Rectal smooth muscle tissue (tissue), 1 donor: Measurements from ENCODE around the gene CAMTA1.

Experiments
- H3K27ac ChIP-seq: one replicate; pipeline ENCODE4 v1.7.0; 2013; ENCODE audit warnings: low read depth, low read length, inconsistent platforms
- H3K27me3 ChIP-seq: one replicate; pipeline ENCODE4 v1.7.0; 2013; ENCODE audit warnings: low read length; ENCODE audit not compliant: control insufficient read depth, insufficient read depth
- H3K36me3 ChIP-seq: one replicate; pipeline ENCODE4 v1.7.0; 2013; ENCODE audit warnings: low read length; ENCODE audit not compliant: control insufficient read depth, insufficient read depth
- H3K4me1 ChIP-seq: one replicate; pipeline ENCODE4 v1.7.0; 2013; ENCODE audit warnings: low read length; ENCODE audit not compliant: control insufficient read depth, insufficient read depth
- H3K4me3 ChIP-seq: one replicate; pipeline ENCODE4 v1.7.0; 2013; ENCODE audit warnings: low read length
- H3K9ac ChIP-seq: one replicate; pipeline ENCODE4 v1.7.0; 2013; ENCODE audit warnings: low read length

Gene CAMTA1

DNA sequence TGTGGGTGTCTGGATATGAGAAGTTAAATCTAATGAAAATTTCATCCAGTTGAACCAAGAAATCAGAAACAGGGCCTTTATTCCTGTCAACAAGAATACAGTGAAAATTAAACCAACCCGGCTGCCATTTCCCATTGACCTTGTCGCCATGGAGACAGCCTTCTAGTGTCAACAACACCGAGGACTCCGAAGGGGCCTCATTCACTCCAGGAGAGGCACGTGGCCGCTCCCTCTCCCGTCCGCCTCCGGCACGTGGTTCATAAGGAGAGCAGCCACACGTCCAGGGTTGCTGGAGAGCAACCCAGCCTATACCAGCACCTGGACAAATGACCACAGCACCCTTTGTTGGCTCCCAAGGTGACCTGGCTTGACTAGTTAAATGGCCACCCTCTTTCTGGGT lies 865.5 kb downstream of the CAMTA1 start:
- Histone ChIP-seq H3K9ac (no peak overlapping the region), H3K27ac (no peak overlapping the region), H3K4me1 (peaks cover 2% of the 10 kb centered on the region), H3K36me3 (no peaks in the 10 kb centered on the region), H3K27me3 (peaks cover 2% of the 10 kb centered on the region), H3K4me3 (no peak overlapping the region)

DNA sequence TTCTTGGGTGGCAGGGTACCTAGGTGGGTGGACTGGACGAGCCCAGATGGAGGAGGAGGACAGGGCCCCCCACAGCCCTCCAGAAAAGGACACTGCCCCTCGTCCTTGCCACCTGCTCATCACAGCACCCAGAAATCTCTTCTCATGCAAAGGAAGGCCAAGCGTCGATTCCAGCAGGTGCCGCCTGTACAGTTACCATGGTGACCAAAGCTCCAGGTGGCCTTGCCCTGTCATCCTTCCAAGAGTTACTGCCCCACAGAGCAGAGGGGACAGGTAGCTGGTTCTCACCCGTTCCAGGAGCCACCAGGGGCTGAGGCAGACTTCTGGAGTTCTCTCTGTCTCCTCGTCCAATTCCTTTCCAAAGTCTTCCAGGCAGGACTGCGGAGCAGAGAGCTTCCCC lies 865.9 kb downstream of the CAMTA1 start:
- H3K36me3 ChIP-seq, result no peaks in the 10 kb centered on the region
- no peak overlapping the region for H3K4me3 ChIP-seq

DNA sequence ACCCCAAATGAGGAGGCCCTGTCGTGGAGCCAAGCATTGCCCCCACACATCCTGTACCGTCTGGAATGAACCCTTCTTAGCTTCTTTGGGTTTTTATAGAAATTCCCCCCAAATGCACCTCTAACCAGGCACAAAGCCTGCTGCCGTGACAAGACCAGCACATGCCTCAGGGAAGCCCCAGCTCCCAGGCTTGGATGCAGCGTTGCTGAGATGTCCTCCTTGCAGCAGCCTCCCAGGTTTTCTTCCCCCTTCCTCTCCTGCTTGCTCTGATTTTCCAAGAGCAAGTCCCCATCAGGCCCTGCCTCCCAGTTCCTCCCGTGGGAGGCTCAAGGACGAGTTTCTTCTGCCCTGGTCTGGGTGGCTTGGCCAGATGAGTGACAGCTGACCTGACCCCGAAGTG lies 866.8 kb downstream of the CAMTA1 start:
- H3K36me3 ChIP-seq, result no peaks in the 10 kb centered on the region
- H3K27ac ChIP-seq, result no peak overlapping the region
- no peak overlapping the region for H3K4me3 ChIP-seq
- H3K27me3 ChIP-seq, result peaks cover 2% of the 10 kb centered on the region
- H3K9ac ChIP-seq, result no peak overlapping the region
- peaks cover 2% of the 10 kb centered on the region for H3K4me1 ChIP-seq

More for the DNA sequence above, 865.9 kb downstream of the CAMTA1 start:
- H3K9ac ChIP-seq, result no peak overlapping the region
- H3K4me1 ChIP-seq, result peaks cover 2% of the 10 kb centered on the region
- H3K27ac ChIP-seq, result no peak overlapping the region
- H3K27me3 ChIP-seq, result peaks cover 2% of the 10 kb centered on the region

DNA sequence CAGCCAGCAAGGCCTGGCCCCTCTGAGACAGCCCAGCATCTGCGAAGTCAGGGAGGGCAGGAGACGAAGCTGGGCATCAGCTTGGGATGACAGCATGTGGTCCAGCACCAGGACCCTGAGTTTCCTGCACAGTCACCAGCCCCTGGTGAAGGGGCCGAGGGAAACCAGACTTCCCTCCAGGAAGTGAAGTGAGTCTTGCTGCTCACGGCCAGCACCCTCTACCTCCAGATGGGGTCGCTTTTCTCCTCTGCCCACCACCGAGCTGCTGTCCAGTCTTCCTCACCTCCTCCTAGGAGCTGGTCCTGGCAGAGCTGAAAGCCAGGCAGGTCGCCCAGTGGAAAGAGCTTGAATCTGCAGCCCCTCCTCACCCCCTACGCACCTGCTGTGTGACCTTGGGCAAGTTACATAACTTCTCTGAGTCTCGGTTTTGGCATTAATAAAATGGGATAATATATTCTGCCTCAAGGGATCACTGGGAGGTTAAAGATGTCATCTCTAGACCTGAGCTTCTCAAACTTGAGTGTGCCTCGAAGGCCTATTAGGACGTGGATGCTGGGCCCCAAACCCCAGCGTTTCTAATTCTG lies 867.4 kb downstream of the CAMTA1 start:
- Histone ChIP-seq H3K4me3 (no peak overlapping the region), H3K9ac (no peak overlapping the region), H3K27me3 (peaks cover 2% of the 10 kb centered on the region), H3K4me1 (peaks cover 2% of the 10 kb centered on the region), H3K36me3 (no peaks in the 10 kb centered on the region), H3K27ac (no peak overlapping the region)

DNA sequence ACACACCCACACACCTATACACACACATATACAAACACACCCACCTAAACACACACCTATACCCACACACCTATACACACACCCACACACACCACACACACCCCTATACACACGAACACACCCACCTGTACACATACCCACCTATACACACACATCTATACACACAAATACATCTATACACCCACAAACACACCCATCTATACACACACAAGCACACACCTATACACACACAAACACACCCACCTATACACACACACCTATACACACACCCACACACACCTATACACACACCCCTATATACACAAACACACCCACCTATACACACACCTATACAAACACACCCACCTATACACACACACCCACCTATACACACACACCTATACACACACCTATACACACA lies 869.5 kb downstream of the CAMTA1 start:
- H3K4me3 ChIP-seq, result no peak overlapping the region
- H3K4me1 ChIP-seq, result no peaks in the 10 kb centered on the region
- peaks cover 2% of the 10 kb centered on the region for H3K27me3 ChIP-seq
- H3K27ac ChIP-seq, result no peak overlapping the region
- H3K9ac ChIP-seq, result no peak overlapping the region
- no peaks in the 10 kb centered on the region for H3K36me3 ChIP-seq

DNA sequence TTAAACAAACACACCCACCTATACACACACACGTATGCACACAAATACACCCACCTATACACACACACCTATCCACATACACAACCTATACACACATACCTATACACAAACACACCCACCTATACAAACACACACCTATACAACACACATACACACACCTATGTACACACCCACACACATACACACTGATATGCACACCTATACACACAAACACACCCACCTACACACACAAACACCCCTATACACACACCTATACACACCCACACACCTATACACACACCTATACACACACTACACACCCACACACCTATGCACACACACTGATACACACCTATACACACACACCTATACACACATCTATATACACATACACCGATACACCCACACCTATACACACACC lies 870.1 kb downstream of the CAMTA1 start:
- no peak overlapping the region for H3K9ac ChIP-seq
- H3K4me1 ChIP-seq, result no peaks in the 10 kb centered on the region
- no peaks in the 10 kb centered on the region for H3K36me3 ChIP-seq
- no peak overlapping the region for H3K4me3 ChIP-seq
- H3K27me3 ChIP-seq, result peaks cover 2% of the 10 kb centered on the region
- no peak overlapping the region for H3K27ac ChIP-seq

DNA sequence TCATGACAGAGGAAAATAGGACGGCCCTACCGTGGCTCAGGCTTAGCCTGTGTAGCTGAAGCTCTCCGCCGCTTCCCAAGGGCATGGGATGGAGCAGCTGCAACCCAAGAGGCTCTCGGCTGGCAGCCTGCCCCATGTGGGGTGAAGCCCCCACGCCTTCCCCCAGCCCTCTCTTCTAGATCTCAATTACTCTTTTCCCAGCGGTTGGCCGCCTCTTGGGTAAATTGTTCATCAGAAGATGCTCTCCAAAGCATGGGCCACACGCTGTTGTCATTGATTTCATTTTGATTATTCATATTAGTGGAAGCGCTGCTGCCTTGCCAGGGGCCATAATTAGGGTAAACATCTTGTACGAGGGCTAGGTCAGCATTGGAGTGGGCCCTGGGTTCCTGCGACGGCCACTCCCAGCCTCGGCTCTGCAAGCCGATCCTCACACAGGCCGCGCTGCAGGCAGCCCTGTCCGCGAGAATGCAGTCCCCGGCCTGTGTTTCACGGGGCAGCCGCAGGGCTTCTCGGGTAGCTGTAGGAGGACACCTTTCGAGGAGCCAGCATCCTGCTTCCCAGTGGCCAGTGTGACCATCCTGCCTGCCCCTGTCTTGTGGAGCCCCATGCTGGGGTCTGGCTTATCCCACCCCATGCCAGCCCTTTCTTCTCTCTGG lies 871.4 kb downstream of the CAMTA1 start:
- Histone ChIP-seq H3K27me3 (peaks cover 2% of the 10 kb centered on the region), H3K36me3 (no peaks in the 10 kb centered on the region), H3K9ac (no peak overlapping the region), H3K27ac (no peak overlapping the region), H3K4me1 (no peaks in the 10 kb centered on the region), H3K4me3 (no peak overlapping the region)

DNA sequence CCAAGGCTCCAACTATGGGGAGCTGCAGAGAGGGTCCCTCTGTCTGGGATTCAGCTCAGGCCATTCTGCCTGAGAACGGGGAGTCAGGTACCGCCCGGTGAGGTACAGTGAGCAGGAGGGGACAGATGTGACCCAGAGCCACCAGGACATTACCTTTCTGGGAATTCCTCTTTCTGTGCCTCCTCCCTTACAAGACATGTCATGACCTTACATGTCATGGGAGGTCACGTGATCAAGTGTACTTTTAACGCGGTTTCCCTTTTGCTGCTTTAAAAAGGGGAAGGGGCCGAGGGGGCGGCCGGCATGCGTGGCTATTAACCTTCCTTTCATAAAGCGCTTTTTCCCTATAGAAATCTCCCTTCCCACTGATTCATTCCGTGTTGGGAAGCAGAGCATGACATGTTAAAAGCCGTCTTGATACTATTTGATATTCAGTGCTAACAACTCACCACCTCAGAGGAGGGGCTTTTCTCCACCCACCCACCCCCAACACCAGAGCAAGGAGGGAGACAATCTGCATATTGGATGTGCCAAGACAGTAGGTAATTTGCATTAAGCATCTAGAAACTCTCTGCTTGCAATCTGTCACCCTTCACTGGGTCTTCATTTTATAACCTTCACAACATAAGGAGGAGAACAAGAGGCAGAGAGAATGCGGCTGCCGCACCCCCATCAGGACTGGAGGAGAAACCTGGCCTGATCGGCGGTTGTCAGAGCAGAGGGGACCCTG lies 872.2 kb downstream of the CAMTA1 start:
- Histone ChIP-seq H3K4me1 (no peaks in the 10 kb centered on the region), H3K36me3 (no peaks in the 10 kb centered on the region), H3K4me3 (no peak overlapping the region), H3K9ac (no peak overlapping the region), H3K27me3 (no peaks in the 10 kb centered on the region), H3K27ac (no peak overlapping the region)

DNA sequence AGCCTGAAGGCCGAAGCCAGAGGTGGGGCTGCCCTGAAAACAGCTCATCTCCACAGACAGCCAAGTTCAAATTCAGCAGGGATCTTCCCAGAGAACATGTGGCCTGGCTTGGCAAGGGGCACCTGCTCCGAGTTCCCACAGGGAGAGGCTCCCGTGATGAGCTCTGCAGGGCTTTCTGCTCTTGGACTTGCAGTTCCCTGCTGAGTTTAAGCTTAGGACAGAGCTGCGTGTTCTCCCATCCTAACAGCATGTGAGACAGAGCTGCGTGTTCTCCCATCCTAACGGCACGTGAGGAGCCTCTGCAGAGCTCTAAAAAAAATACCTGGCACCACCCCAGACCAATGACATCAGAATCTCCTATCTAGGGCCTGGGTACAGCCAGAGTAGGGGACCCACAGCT lies 872.8 kb downstream of the CAMTA1 start:
- H3K4me1 ChIP-seq, result no peaks in the 10 kb centered on the region
- H3K27me3 ChIP-seq, result no peaks in the 10 kb centered on the region
- H3K4me3 ChIP-seq, result no peak overlapping the region
- H3K36me3 ChIP-seq, result no peaks in the 10 kb centered on the region
- no peak overlapping the region for H3K27ac ChIP-seq
- no peak overlapping the region for H3K9ac ChIP-seq

DNA sequence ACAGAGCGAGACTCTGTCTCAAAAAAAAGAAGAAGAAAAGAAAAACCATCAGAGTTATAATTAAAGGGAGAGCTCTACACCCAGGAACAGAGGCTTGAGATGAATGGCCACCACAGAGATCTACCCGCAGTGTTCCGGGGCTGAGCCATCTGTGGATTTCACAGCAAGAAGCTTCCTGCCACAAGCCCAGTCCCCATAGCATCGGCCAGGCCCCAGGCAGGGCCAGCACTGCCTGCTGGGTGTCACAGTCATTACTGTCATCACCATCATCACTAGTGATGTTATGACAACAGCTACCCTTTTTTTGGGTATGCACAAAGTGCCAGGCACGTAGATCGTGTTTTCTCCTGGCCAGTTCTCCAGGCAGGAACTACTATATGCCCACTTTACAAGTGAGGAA lies 874.3 kb downstream of the CAMTA1 start:
- Histone ChIP-seq H3K27ac (no peak overlapping the region), H3K9ac (no peak overlapping the region), H3K4me1 (no peaks in the 10 kb centered on the region), H3K36me3 (no peaks in the 10 kb centered on the region), H3K4me3 (no peak overlapping the region), H3K27me3 (no peaks in the 10 kb centered on the region)

DNA sequence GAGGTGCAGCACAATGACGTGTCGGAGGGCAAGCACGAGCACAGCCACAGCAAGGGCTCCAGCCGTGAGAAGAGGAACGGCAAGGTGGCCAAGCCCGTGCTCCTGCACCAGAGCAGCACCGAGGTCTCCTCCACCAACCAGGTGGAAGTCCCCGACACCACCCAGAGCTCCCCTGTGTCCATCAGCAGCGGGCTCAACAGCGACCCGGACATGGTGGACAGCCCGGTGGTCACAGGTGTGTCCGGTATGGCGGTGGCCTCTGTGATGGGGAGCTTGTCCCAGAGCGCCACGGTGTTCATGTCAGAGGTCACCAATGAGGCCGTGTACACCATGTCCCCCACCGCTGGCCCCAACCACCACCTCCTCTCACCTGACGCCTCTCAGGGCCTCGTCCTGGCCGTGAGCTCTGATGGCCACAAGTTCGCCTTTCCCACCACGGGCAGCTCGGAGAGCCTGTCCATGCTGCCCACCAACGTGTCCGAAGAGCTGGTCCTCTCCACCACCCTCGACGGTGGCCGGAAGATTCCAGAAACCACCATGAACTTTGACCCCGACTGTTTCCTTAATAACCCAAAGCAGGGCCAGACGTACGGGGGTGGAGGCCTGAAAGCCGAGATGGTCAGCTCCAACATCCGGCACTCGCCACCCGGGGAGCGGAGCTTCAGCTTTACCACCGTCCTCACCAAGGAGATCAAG lies 878.3 kb downstream of the CAMTA1 start:
- Histone ChIP-seq H3K36me3 (no peaks in the 10 kb centered on the region), H3K4me3 (no peak overlapping the region)

DNA sequence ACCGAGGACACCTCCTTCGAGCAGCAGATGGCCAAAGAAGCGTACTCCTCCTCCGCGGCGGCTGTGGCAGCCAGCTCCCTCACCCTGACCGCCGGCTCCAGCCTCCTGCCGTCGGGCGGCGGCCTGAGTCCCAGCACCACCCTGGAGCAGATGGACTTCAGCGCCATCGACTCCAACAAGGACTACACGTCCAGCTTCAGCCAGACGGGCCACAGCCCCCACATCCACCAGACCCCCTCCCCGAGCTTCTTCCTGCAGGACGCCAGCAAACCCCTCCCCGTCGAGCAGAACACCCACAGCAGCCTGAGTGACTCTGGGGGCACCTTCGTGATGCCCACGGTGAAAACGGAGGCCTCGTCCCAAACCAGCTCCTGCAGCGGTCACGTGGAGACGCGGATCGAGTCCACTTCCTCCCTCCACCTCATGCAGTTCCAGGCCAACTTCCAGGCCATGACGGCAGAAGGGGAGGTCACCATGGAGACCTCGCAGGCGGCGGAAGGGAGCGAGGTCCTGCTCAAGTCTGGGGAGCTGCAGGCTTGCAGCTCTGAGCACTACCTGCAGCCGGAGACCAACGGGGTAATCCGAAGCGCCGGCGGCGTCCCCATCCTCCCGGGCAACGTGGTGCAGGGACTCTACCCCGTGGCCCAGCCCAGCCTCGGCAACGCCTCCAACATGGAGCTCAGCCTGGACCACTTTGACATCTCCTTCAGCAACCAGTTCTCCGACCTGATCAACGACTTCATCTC lies 879.1 kb downstream of the CAMTA1 start:
- Histone ChIP-seq H3K36me3 (no peaks in the 10 kb centered on the region), H3K9ac (no peak overlapping the region), H3K27me3 (no peaks in the 10 kb centered on the region), H3K4me3 (no peak overlapping the region), H3K27ac (no peak overlapping the region), H3K4me1 (peaks cover 5% of the 10 kb centered on the region)

More for the DNA sequence above, 878.3 kb downstream of the CAMTA1 start:
- Histone ChIP-seq H3K4me1 (peaks cover 5% of the 10 kb centered on the region), H3K27ac (no peak overlapping the region), H3K9ac (no peak overlapping the region), H3K27me3 (no peaks in the 10 kb centered on the region)
